CD4-positive, alpha-beta T cell treated with Interleukin-1 beta for 1 hour (primary cell): ENCODE results near the gene RTCA.
"Not testable (repeated sequence)": the region's sequence is repeated elsewhere in the genome, so short reads cannot be mapped to it uniquely, and the experiment has no call there.

ENCODE experiments used
- DNase-seq, 2 donors: peaks; one replicate each; pipeline ENCODE4 v3.0.0-alpha.2; 2020 to 2022

RTCA gene

DNA sequence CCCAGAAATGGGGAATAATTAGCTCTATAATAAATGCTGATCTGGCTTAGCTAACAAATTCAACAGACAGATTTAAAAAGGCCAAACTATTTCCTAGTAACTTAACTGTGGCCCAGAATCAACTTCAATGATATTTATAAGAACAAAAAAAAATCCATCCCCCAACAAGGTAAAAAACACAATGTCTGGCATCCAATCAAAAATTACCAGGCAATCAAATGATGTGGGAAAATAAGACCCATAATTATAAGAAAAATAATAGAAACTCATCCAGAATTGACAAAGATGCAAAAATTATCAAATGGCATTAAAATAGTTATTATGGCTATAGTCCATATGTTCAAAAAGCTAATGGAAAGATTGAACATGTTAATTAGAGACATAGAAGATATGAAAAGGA is 43.8 kb downstream of the RTCA start:
- DNase-seq: no peak

DNA sequence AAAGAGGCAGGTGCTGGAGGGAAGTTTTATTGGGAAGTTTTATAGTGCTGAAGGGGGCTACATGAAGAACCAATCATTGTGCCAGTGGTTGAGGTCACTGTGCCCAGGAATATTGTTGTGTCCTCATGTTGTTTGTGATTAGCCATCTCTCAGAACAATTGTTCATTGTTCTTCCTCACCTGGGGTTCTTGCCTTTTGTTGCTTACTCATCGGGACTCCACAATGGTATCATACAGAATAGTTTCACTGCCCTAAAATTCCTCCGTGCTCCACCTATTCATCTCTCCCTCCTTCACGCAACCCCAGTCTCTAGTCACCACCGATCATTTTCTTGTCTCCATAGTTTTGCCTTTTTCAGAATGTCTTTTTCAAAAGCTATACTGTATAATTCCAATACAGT is 47.4 kb downstream of the RTCA start:
- no peak for DNase-seq

DNA sequence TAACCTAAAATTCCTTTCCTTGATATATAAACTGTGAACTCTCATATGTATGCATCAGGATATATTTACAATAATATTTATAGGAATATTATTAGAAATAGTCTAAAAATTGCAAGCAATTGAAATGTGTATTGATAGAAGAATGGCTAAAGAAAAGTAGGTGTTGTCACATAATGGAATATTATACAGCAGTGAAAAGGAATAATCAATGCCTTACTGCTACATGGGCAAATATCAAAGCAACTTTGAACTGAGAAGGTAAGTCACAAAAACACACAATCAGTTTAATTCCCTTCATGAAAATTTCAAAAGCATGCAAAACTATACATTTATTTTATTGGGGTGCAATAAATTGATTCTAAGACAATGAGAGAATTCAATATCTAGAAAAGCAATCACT is 50.6 kb downstream of the RTCA start:
- no peak for DNase-seq

DNA sequence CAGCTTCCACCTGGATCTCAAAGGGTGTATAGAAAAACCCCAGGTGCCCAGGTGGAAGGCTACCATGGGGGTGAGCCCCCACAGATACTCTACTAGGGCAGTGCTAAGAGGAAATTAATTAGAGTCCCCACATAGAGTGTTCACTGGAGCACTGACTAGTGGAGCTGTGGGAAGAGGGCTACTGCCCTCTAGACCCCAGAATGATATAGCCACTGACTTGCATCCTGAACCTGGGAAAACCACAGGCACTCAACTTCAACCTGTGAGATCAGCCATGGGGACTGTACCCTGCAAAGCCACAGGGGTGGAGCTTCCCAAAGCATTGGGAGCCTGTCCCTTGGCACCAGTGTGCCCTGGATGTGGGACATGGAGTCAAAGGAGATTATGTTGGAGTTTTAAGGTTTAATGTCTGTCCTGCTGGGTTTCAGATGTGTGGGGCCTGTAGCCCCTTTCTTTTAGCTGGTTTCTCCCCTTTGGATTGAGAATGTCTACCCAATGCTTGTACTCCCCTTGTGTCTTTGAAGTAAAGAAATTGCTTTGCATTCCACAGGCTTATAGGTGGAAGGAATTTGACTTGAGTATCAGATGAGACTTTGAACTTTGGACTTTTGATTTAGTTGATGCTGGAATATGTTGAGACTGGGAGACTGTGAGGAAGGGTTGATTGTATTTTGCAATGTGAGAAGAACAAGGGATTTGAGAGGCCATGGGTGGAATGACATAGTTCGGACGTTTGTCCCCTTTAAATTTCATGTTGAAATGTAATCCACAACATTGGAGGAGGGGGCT is 54.5 kb downstream of the RTCA start:
- DNase-seq: no peak

DNA sequence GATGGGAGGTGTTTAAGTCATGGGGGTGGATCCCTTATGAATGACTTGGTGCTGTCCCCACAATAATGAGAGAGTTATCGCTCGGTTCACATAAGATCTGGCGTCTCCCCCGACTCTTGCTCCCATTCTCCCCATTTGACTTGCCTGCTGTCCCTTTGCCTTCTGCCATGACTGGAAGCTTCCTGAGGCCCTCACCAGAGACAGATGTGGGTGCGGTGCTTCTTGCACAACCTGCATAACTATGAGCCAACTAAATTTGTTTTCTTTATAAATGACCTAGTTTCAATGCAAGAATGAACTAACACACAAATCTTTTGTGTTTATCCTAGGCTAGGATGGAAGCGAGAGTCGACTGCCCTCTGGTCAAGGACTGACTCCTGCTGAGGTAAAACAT is 55.1 kb downstream of the RTCA start:
- no peak for DNase-seq

- no peak for DNase-seq
Measured at GRCh38 chr1:100321506-100321905, 55.5 kb downstream of the RTCA start.

DNA sequence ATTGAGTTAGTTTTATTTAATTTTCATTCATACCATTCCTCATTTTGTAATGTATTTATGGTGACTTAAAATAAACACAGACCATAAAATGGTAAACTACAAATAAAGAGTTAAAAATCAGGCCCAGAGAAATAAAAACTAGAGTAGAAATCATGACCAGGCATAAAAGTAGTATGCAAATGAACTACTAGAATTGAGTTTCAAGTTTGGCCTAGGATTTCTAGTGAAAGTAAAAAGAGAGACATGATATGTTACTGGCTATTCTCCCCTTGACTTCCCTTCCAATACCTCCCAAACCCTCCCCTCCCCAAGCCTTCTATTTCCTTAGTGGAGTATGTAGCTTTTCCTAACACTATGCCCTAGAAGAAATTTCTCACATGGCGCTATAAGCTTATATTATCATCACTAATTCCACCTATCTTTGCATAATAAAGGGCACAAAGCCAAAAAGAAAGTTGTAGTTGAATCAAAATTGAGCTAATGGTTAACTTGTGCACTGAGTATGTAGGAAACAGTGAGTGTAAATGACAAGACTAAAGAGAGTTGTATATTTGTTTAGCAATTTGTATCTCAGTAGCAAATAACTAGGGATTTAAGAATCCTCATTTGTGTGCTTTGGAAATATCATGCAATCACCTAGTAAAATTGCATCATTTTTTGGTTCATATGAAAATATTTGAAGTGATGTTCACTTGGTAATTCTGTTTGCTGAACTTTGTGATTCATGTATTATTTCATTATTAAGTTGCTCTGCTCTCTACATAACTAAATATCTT is 56.6 kb downstream of the RTCA start:
- no peak for DNase-seq

- DNase-seq: no peak
Measured at GRCh38 chr1:100323419-100324106, 57.5 kb downstream of the RTCA start.

DNA sequence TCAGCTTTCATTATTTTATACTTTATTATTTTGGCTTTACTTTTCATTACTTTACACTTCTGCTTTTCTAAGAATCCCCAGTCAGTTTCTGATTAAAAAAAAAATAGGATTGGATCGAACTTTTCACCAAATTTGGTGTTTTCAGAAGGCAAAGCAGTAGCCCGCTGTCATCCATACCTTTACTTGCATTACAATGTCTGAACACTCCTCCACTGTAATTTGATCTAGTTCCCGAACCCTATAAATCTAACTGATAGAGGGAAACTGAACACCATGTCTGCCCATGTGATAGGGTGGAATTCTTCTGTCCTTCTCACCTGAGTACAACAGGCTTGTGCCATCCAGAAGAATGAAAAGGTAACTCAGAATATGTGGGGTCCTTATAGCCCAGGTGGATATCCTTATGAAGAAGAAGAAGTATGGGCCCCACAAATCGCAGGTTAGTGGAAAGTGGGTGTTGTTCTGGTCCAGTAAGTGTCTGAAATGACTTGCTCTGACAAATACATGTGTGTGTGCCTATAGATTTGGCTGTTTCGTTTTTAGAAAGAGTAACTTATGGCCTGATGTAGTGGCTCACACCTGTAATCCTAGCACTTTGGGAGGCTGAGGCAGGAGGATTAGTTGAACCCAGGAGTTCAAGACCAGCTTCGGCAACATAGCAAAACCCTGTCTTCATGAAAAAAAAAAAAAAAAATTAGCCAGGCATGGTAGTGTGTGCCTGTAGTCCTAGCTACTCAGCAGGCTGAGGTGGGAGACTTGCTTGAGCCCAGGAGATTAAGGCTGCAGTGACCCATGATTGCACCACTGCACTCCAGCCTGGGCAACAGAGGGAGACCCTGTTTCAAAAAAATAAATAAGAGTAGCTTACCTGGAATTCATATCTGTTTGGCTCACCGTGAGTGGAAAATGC is 59.7 kb downstream of the RTCA start:
- no peak for DNase-seq

- DNase-seq: not testable (repeated sequence)
Measured at GRCh38 chr1:100326325-100326670, 60.3 kb downstream of the RTCA start.

GRCh38 chr1:100328133-100328532 is 62.1 kb downstream of the RTCA start:
- no peak for DNase-seq

- DNase-seq: not testable (repeated sequence)
Measured at GRCh38 chr1:100331146-100331545, 65.1 kb downstream of the RTCA start.

DNA sequence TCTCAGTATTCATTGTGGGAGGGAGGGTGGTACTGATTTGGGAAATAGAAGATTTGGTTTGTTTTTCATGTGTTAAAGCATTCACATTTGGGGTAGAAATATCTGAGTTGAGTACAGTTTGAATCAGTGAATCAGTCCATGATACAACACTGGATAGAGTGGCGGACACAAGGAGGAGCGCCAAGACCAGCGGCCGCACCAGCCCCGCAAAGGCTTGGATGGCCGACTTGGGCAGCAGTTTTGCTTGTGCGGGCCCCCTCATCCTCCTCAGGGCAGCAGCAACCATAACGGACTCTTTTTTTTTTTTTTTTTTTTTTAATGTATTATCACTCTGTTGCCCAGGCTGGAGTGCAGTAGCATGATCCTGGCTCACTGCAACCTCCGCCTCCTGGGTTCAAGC is 66.3 kb downstream of the RTCA start:
- DNase-seq: no peak

DNA sequence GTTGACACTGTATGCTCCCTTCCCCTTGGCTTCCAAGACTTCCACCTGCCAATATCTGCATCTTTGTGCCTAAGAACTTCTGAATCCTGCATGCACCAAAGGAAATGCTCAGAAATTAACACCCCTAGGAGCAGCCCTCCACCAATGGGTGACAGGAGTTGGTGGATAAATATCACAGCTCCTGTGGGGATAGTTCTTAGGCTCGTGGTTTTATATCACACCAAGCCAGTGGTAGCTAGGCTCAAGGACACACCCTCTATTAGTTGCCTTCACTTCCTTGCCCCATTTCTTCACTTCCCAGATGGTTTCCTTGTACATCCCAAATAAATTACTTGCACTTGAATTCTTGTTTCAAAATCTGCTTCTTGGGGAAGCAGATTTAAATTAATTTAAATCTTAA is 69.4 kb downstream of the RTCA start:
- no peak for DNase-seq

- not testable (repeated sequence) for DNase-seq
Measured at GRCh38 chr1:100337878-100338277, 71.9 kb downstream of the RTCA start.

DNA sequence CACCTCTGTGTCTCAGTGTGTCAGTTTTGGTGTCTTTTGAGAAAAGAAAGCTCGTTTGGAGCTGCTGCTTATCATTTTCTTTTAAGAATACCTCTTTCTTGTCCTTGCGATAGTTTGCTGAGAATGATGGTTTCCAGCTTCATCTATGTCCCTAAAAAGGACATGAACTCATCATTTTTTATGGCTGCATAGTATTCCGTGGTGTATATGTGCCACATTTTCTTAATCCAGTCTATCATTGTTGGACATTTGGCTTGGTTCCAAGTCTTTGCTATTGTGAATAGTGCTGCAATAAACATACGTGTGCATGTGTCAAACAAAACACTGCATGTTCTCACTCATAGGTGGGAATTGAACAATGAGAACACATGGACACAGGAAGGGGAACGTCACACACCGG is 73.7 kb downstream of the RTCA start:
- not testable (repeated sequence) for DNase-seq

DNA sequence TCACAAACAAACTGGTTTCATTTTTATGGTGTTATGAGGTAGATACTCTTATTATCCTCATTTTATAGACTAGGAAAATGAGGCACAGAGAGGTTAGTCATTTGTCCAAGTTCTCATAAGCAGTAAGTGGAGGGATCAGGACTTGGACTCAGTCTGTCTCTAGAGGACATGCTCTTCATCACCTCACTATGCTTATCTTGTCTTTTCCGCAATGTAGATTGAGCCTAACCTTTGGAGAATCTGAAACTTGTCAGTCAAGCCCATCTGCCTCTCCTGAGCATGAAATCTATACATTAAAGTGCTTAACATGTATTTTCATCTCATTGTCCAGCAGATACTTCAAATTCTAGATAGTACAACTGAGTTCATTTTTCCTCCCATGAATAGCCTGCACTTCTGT is 74.5 kb downstream of the RTCA start:
- no peak for DNase-seq

DNA sequence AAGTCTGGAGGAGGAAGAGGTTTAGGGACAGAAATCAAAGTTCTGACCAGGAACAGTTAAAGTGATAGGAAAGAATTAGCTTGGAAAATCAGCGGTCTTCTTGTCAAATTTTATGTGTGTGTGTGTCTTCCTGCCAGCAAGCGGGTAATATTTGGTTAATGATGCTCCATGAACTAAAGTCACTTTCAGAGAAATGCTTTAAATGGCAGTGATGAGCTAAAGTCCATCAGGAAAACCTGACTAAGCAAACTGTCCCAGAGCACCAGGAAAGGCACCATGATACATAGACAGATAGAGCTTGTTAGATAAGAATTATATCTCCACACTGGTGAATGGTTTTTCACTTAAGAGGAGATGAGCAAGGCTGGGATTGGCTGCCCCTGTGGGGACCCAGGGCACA is 76.3 kb downstream of the RTCA start:
- no peak for DNase-seq
